Activated T-cell treated with anti-CD3 and anti-CD28 coated beads, Interleukin-2, amount 50 U/mL, for 1 hour (primary cell): Measurements from ENCODE around the gene ADARB2.

Experiments
- DNase-seq: peaks from one replicate; pipeline ENCODE4 v3.0.0-alpha.2; 2020

Gene ADARB2

GRCh38 chr10:1661416-1661815, 75.9 kb downstream of the ADARB2 start:
- DNase-seq, result no peak

- DNase-seq, result no peak
Measured at GRCh38 chr10:1660815-1661214, 76.5 kb downstream of the ADARB2 start.

- no peak for DNase-seq
Measured at GRCh38 chr10:1660386-1660785, 76.9 kb downstream of the ADARB2 start.

- no peak for DNase-seq
Measured at GRCh38 chr10:1659221-1659791, 78.0 kb downstream of the ADARB2 start.

GRCh38 chr10:1658658-1659057, 78.7 kb downstream of the ADARB2 start:
- no peak for DNase-seq

GRCh38 chr10:1657479-1657878, 79.8 kb downstream of the ADARB2 start:
- DNase-seq, result no peak

GRCh38 chr10:1655367-1655766, 82.0 kb downstream of the ADARB2 start:
- no peak for DNase-seq

- DNase-seq, result no peak
Measured at GRCh38 chr10:1654811-1655356, 82.4 kb downstream of the ADARB2 start.

- DNase-seq, result no peak
Measured at GRCh38 chr10:1654247-1654646, 83.1 kb downstream of the ADARB2 start.

- DNase-seq, result no peak
Measured at GRCh38 chr10:1653321-1653720, 84.0 kb downstream of the ADARB2 start.

GRCh38 chr10:1652151-1652550, 85.2 kb downstream of the ADARB2 start:
- no peak for DNase-seq

GRCh38 chr10:1651270-1651966, 85.9 kb downstream of the ADARB2 start:
- no peak for DNase-seq

GRCh38 chr10:1650542-1651269, 86.6 kb downstream of the ADARB2 start:
- no peak for DNase-seq

GRCh38 chr10:1648648-1649047, 88.7 kb downstream of the ADARB2 start:
- no peak for DNase-seq

- DNase-seq, result no peak
Measured at GRCh38 chr10:1646332-1646731, 91.0 kb downstream of the ADARB2 start.

- DNase-seq, result no peak
Measured at GRCh38 chr10:1645896-1646295, 91.4 kb downstream of the ADARB2 start.

GRCh38 chr10:1644191-1644711, 93.1 kb downstream of the ADARB2 start:
- no peak for DNase-seq

GRCh38 chr10:1643908-1644179, 93.5 kb downstream of the ADARB2 start:
- no peak for DNase-seq

GRCh38 chr10:1643161-1643907, 94.0 kb downstream of the ADARB2 start:
- DNase-seq, result no peak

GRCh38 chr10:1642600-1643160, 94.6 kb downstream of the ADARB2 start:
- no peak for DNase-seq

- DNase-seq, result no peak
Measured at GRCh38 chr10:1641402-1641801, 95.9 kb downstream of the ADARB2 start.

GRCh38 chr10:1638889-1639419, 98.4 kb downstream of the ADARB2 start:
- no peak for DNase-seq

- no peak for DNase-seq
Measured at GRCh38 chr10:1635340-1635739, 102.0 kb downstream of the ADARB2 start.
